ENCODE data around the gene AVEN.

The AVEN gene

GRCh38 chr15:33913459-33913858 is 125.5 kb downstream of the AVEN start:
- no peak for DNase-seq (ENCODE audit: low read depth, low spot score)

GRCh38 chr15:33912326-33912725 is 126.7 kb downstream of the AVEN start:
- no peak for DNase-seq (ENCODE audit: low read depth, low spot score)

GRCh38 chr15:33910741-33911140 is 128.3 kb downstream of the AVEN start:
- no peak for DNase-seq (ENCODE audit: low read depth, low spot score)

GRCh38 chr15:33908406-33908805 is 130.6 kb downstream of the AVEN start:
- no peak for DNase-seq (ENCODE audit: low read depth, low spot score)

- no peak for DNase-seq (ENCODE audit: low read depth, low spot score)
Measured at GRCh38 chr15:33907326-33907725, 131.7 kb downstream of the AVEN start.

- DNase-seq (ENCODE audit: low read depth, low spot score): no peak
Measured at GRCh38 chr15:33903661-33904060, 135.3 kb downstream of the AVEN start.

GRCh38 chr15:33902043-33902442 is 137.0 kb downstream of the AVEN start:
- no peak for DNase-seq (ENCODE audit: low read depth, low spot score)

- DNase-seq (ENCODE audit: low read depth, low spot score): no peak
Measured at GRCh38 chr15:33894193-33894592, 144.8 kb downstream of the AVEN start.

- no peak for DNase-seq (ENCODE audit: low read depth, low spot score)
Measured at GRCh38 chr15:33888176-33888575, 150.8 kb downstream of the AVEN start.

- DNase-seq (ENCODE audit: low read depth, low spot score): no peak
Measured at GRCh38 chr15:33882921-33883320, 156.1 kb downstream of the AVEN start.

GRCh38 chr15:33874156-33874555 is 164.8 kb downstream of the AVEN start:
- DNase-seq (ENCODE audit: low read depth, low spot score): no peak

GRCh38 chr15:33872416-33873106 is 166.4 kb downstream of the AVEN start:
- no peak for DNase-seq (ENCODE audit: low read depth, low spot score)

- no peak for DNase-seq (ENCODE audit: low read depth, low spot score)
Measured at GRCh38 chr15:33871980-33872379, 167.0 kb downstream of the AVEN start.

- DNase-seq (ENCODE audit: low read depth, low spot score): no peak
Measured at GRCh38 chr15:33866101-33866737, 172.8 kb downstream of the AVEN start.

GRCh38 chr15:33865416-33865815 is 173.6 kb downstream of the AVEN start:
- no peak for DNase-seq (ENCODE audit: low read depth, low spot score)

GRCh38 chr15:33864360-33865075 is 174.5 kb downstream of the AVEN start:
- no peak for DNase-seq (ENCODE audit: low read depth, low spot score)

- DNase-seq (ENCODE audit: low read depth, low spot score): no peak
Measured at GRCh38 chr15:33860754-33861153, 178.2 kb downstream of the AVEN start.

GRCh38 chr15:33859992-33860545 is 178.9 kb downstream of the AVEN start:
- no peak for DNase-seq (ENCODE audit: low read depth, low spot score)

- DNase-seq (ENCODE audit: low read depth, low spot score): no peak
Measured at GRCh38 chr15:33858836-33859235, 180.2 kb downstream of the AVEN start.

- DNase-seq (ENCODE audit: low read depth, low spot score): no peak
Measured at GRCh38 chr15:33857726-33858125, 181.3 kb downstream of the AVEN start.

GRCh38 chr15:33852570-33852969 is 186.4 kb downstream of the AVEN start:
- DNase-seq (ENCODE audit: low read depth, low spot score): no peak

- DNase-seq (ENCODE audit: low read depth, low spot score): no peak
Measured at GRCh38 chr15:33852094-33852493, 186.9 kb downstream of the AVEN start.

- no peak for DNase-seq (ENCODE audit: low read depth, low spot score)
Measured at GRCh38 chr15:33851079-33851478, 187.9 kb downstream of the AVEN start.
